OCI-LY1 (cell line): ENCODE data around the gene CDK18.

ENCODE experiments used
- H2AFZ ChIP-seq: fragments of 200-600 bp; sonication (generic), shearing (Covaris generic); 2 replicates; pipeline ENCODE4 v1.6.0; 2014; ENCODE audit warnings: antibody characterized with exemption, mild to moderate bottlenecking, low read length
- H3F3A ChIP-seq: fragments of 200-600 bp; sonication (generic), shearing (Covaris generic); 2 replicates; pipeline ENCODE4 v1.6.0; 2014; ENCODE audit warnings: mild to moderate bottlenecking, antibody characterized with exemption, low read length, moderate library complexity; ENCODE audit not compliant: insufficient read depth
- H3K27ac ChIP-seq: fragments of 200-600 bp; sonication (generic); 2 replicates; pipeline ENCODE4 v1.5.1; 2014; ENCODE audit warnings: low read length, mixed run types, mild to moderate bottlenecking, low read depth; ENCODE audit not compliant: poor library complexity, severe bottlenecking
- H3K27me3 ChIP-seq: fragments of 200-600 bp; sonication (generic); 2 replicates; pipeline ENCODE4 v1.6.0; 2014; ENCODE audit warnings: antibody characterized with exemption, mild to moderate bottlenecking, low read length, moderate library complexity; ENCODE audit not compliant: insufficient read depth
- H3K36me3 ChIP-seq: fragments of 200-600 bp; sonication (generic); 2 replicates; pipeline ENCODE4 v1.6.1; 2014; ENCODE audit warnings: mild to moderate bottlenecking, antibody characterized with exemption, low read length, moderate library complexity, mixed read lengths; ENCODE audit not compliant: insufficient read depth
- H3K4me1 ChIP-seq: fragments of 200-600 bp; sonication (generic); 2 replicates; pipeline ENCODE4 v1.5.1; 2014; ENCODE audit warnings: mild to moderate bottlenecking, low read length, moderate library complexity; ENCODE audit not compliant: insufficient read depth, severe bottlenecking
- H3K4me2 ChIP-seq: fragments of 200-600 bp; sonication (generic), shearing (Covaris generic); 2 replicates; pipeline ENCODE4 v1.6.1; 2014; ENCODE audit warnings: low read length
- H3K4me3 ChIP-seq: fragments of 200-600 bp; sonication (generic); 2 replicates; pipeline ENCODE4 v1.5.1; 2014; ENCODE audit warnings: low read length, low read depth, mild to moderate bottlenecking, mixed read lengths; ENCODE audit not compliant: poor library complexity, severe bottlenecking
- H3K79me2 ChIP-seq: fragments of 200-600 bp; shearing (Covaris generic); 2 replicates; pipeline ENCODE4 v1.6.1; 2016; ENCODE audit warnings: mixed run types, low read length, mixed read lengths; ENCODE audit not compliant: insufficient read depth
- H3K9ac ChIP-seq: fragments of 200-600 bp; sonication (generic), shearing (Covaris generic); 2 replicates; pipeline ENCODE4 v1.6.1; 2014; ENCODE audit warnings: mild to moderate bottlenecking, low read length, mixed read lengths
- H3K9me2 ChIP-seq: fragments of 200-600 bp; sonication (generic), shearing (Covaris generic); 2 replicates; pipeline ENCODE4 v1.6.1; 2014; ENCODE audit warnings: low read depth, mild to moderate bottlenecking, low read length, mixed read lengths
- H3K9me3 ChIP-seq: fragments of 200-600 bp; shearing (Covaris generic); 2 replicates; pipeline ENCODE4 v1.6.1; 2014; ENCODE audit warnings: low read length, mixed read lengths
- H4K20me1 ChIP-seq: fragments of 200-600 bp; sonication (generic), shearing (Covaris generic); 2 replicates; pipeline ENCODE4 v1.6.0; 2016; ENCODE audit warnings: mild to moderate bottlenecking, low read length; ENCODE audit not compliant: insufficient read depth
- CTCF ChIP-seq: fragments of 200-600 bp; sonication (generic), shearing (Covaris generic); IDR thresholded peaks from 2 replicates; pipeline ENCODE4 v1.5.1; 2017; ENCODE audit warnings: mild to moderate bottlenecking, antibody characterized with exemption, low read length, moderate library complexity, mixed read lengths
- EZH2 ChIP-seq: fragments of 200-600 bp; sonication (generic), shearing (Covaris generic); IDR thresholded peaks from 2 replicates; pipeline ENCODE4 v1.8.0; 2017; ENCODE audit warnings: borderline replicate concordance, mixed run types, mild to moderate bottlenecking, antibody characterized with exemption, low read length, moderate library complexity, mixed read lengths

CDK18 gene

GRCh38 chr1:205514211-205515142, 10.0 kb downstream of the CDK18 start:
- no peaks in the 10 kb centered on the region for H3K36me3 ChIP-seq
- no peaks in the 10 kb centered on the region for H3K4me1 ChIP-seq
- no peaks in the 10 kb centered on the region for H3K9me3 ChIP-seq
- TF ChIP-seq EZH2: no peak
- no peak for TF ChIP-seq CTCF
- H3K4me2 ChIP-seq: no peak overlapping the region
- no peaks in the 10 kb centered on the region for H3K9me2 ChIP-seq
- H3K4me3 ChIP-seq: no peak overlapping the region
- H4K20me1 ChIP-seq: no peaks in the 10 kb centered on the region
- H3K79me2 ChIP-seq: no peaks in the 10 kb centered on the region
- no peak overlapping the region for H3K9ac ChIP-seq
- H2AFZ ChIP-seq: no peak overlapping the region
- peaks cover 11% of the 10 kb centered on the region; the same call in 1 of the 2 replicates for H3K27me3 ChIP-seq
- no peaks in the 10 kb centered on the region for H3F3A ChIP-seq
- H3K27ac ChIP-seq: no peak overlapping the region

GRCh38 chr1:205515781-205516253, 11.3 kb downstream of the CDK18 start:
- no peak overlapping the region for H3K9ac ChIP-seq
- H3K27ac ChIP-seq: no peak overlapping the region
- no peaks in the 10 kb centered on the region for H3K9me3 ChIP-seq
- no peaks in the 10 kb centered on the region for H3K9me2 ChIP-seq
- no peaks in the 10 kb centered on the region for H4K20me1 ChIP-seq
- no peak overlapping the region for H3K4me3 ChIP-seq
- peaks cover 11% of the 10 kb centered on the region for H3K27me3 ChIP-seq
- no peak overlapping the region for H2AFZ ChIP-seq
- no peak for TF ChIP-seq CTCF
- no peak for TF ChIP-seq EZH2
- H3K36me3 ChIP-seq: no peaks in the 10 kb centered on the region
- H3K4me2 ChIP-seq: no peak overlapping the region
- no peaks in the 10 kb centered on the region for H3K4me1 ChIP-seq
- no peaks in the 10 kb centered on the region for H3F3A ChIP-seq
- no peaks in the 10 kb centered on the region for H3K79me2 ChIP-seq

- Histone ChIP-seq H3K9ac (no peak overlapping the region), H3K4me2 (no peak overlapping the region), H3K9me2 (no peaks in the 10 kb centered on the region), H4K20me1 (no peaks in the 10 kb centered on the region), H2AFZ (no peak overlapping the region), H3K36me3 (no peaks in the 10 kb centered on the region), H3K4me3 (no peak overlapping the region), H3K27ac (no peak overlapping the region), H3K4me1 (no peaks in the 10 kb centered on the region), H3K79me2 (no peaks in the 10 kb centered on the region), H3F3A (no peaks in the 10 kb centered on the region), H3K9me3 (no peaks in the 10 kb centered on the region), H3K27me3 (peaks cover 11% of the 10 kb centered on the region)
- TF ChIP-seq EZH2 (no peak), CTCF (no peak)
These were observed 11.9 kb downstream of the CDK18 start for GRCh38 chr1:205516362-205516761.
